ENCODE measurements around the gene URB2.

- TF ChIP-seq, protein P1, sequence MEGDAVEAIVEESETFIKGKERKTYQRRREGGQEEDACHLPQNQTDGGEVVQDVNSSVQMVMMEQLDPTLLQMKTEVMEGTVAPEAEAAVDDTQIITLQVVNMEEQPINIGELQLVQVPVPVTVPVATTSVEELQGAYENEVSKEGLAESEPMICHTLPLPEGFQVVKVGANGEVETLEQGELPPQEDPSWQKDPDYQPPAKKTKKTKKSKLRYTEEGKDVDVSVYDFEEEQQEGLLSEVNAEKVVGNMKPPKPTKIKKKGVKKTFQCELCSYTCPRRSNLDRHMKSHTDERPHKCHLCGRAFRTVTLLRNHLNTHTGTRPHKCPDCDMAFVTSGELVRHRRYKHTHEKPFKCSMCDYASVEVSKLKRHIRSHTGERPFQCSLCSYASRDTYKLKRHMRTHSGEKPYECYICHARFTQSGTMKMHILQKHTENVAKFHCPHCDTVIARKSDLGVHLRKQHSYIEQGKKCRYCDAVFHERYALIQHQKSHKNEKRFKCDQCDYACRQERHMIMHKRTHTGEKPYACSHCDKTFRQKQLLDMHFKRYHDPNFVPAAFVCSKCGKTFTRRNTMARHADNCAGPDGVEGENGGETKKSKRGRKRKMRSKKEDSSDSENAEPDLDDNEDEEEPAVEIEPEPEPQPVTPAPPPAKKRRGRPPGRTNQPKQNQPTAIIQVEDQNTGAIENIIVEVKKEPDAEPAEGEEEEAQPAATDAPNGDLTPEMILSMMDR (IDR thresholded peaks at IDR 0.05): no peak
- TF ChIP-seq POLR2AphosphoS5 (IDR thresholded peaks at IDR 0.05) (no peak), POLR2A (IDR thresholded peaks at IDR 0.05) (no peak), EP300 (IDR thresholded peaks at IDR 0.05) (no peak)
These were observed 25.8 kb upstream of the URB2 start for GRCh38 chr1:229600229-229600628.

All from suprapubic skin (tissue), 4 donors.